Esophagus squamous epithelium (tissue), 5 donors: ENCODE data around the gene LAPTM4A. TPM values are rescaled to one million over a fixed set of nuclear protein-coding genes. Genes with fewer than 3 reads are reported as not detected.
"Not testable (repeated sequence)": the region's sequence is repeated elsewhere in the genome, so short reads cannot be mapped to it uniquely, and the experiment has no call there.

ENCODE experiments used
- DNase-seq: peaks from one replicate; lab custom pipeline; 2025; lab: John Stamatoyannopoulos, UW
- H3K27ac ChIP-seq, 4 donors: fragments of 200-600 bp; sonication (generic); one replicate each; pipeline ENCODE4 v1.5.1; 2016 to 2019; ENCODE audit warnings: mild to moderate bottlenecking in 1 of 4
- H3K27me3 ChIP-seq, 4 donors: fragments of 200-600 bp; sonication (generic); 1 replicate in 3 of 4; 2 replicates in 1 of 4; pipeline versions ENCODE4 v1.5.1 to v1.6.0; 2017 to 2021; ENCODE audit warnings: antibody characterized with exemption in 1 of 4
- H3K36me3 ChIP-seq, 3 donors: fragments of 200-600 bp; sonication (generic); one replicate each; pipeline ENCODE4 v1.5.1; 2016 to 2019
- H3K4me1 ChIP-seq, 3 donors: fragments of 200-600 bp; sonication (generic); one replicate each; pipeline ENCODE4 v1.5.1; 2017 to 2019
- H3K4me3 ChIP-seq, 4 donors: fragments of 200-600 bp; sonication (generic); 1 replicate in 3 of 4; 2 replicates in 1 of 4; pipeline ENCODE4 v1.5.1; 2016 to 2019; ENCODE audit warnings: mild to moderate bottlenecking in 2 of 4, moderate library complexity in 1 of 4
- H3K9me3 ChIP-seq, 3 donors: fragments of 200-600 bp; sonication (generic); one replicate each; pipeline ENCODE4 v1.5.1; 2016 to 2019
- POLR2A ChIP-seq, 4 donors: fragments of 450-650 bp; IDR thresholded peaks; one replicate each; pipeline ENCODE4 v1.6.1; 2017; ENCODE audit warnings: antibody characterized with exemption in 4 of 4, mild to moderate bottlenecking in 4 of 4, moderate library complexity in 3 of 4
- WGBS, 2 donors: methylation state at CpG; one replicate each; pipeline ENCODE4 v1.1.5; 2018; 5-methylcytosine and 5-hydroxymethylcytosine counted together
- intact Hi-C: fragments of 100-400 bp; cut with DNase I; formaldehyde crosslinking; loops from one replicate; pipeline ENCODE4 v1.15.0; 2022
- total RNA-seq, 4 donors: library from RNA; depleted of rRNA; stranded (reverse); fragments of >200 nt; gene quantifications; one replicate each; pipeline ENCODE4 v1.1.0, GENCODE V29; 2016
- TF ChIP-seq, protein P1 (sequence below), 6 experiments: fragments of 450-650 bp in 4 of 6; fragments of 200-600 bp in 2 of 6; sonication (generic) in 2 of 6; IDR thresholded peaks; one replicate each; pipeline ENCODE4 v1.5.1; 2016 to 2019; ENCODE audit warnings: antibody characterized with exemption in 6 of 6, mild to moderate bottlenecking in 4 of 6, moderate library complexity in 4 of 6
- donor health status: DM: yes; HTN: yes; CAD: no.

The LAPTM4A gene
- total RNA-seq, 4 donors from 2014 or later = 71.0 to 144 (median 98.2) TPM

DNA sequence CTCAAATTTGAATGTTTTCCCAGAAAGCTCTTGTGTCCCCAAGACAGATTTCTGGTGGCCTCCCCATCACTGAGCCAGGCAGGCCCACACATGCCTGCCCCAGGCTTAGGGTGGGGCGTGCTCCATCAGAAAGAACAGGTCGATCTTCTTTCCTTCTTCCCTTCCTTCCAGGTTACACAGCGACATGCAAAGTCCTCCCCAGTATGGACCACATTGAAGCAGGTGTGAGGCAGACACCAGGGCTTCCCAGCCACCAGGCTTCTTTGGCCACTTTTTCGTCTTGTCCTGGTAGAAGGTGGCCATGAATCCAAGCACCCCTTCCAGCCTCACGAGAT lies 41.4 kb upstream of the LAPTM4A start:
- 47 to 71% methylated on average over 5 of the region's 5 CpGs for WGBS, 2 donors
- Histone ChIP-seq H3K27ac (peak overlapping the region in 2 of 4 donors; percentile 19 to 23), H3K9me3 (no peaks in the 10 kb centered on the region), H3K4me3 (no peak overlapping the region), H3K36me3 (no peaks in the 10 kb centered on the region), H3K27me3 (no peaks in the 10 kb centered on the region), H3K4me1 (peaks cover 18 to 39% (median 23%) of the 10 kb centered on the region in 3 donors)
- no peak for DNase-seq
- TF ChIP-seq POLR2A (IDR thresholded peaks at IDR 0.05) = no peak
- TF ChIP-seq, protein P1, sequence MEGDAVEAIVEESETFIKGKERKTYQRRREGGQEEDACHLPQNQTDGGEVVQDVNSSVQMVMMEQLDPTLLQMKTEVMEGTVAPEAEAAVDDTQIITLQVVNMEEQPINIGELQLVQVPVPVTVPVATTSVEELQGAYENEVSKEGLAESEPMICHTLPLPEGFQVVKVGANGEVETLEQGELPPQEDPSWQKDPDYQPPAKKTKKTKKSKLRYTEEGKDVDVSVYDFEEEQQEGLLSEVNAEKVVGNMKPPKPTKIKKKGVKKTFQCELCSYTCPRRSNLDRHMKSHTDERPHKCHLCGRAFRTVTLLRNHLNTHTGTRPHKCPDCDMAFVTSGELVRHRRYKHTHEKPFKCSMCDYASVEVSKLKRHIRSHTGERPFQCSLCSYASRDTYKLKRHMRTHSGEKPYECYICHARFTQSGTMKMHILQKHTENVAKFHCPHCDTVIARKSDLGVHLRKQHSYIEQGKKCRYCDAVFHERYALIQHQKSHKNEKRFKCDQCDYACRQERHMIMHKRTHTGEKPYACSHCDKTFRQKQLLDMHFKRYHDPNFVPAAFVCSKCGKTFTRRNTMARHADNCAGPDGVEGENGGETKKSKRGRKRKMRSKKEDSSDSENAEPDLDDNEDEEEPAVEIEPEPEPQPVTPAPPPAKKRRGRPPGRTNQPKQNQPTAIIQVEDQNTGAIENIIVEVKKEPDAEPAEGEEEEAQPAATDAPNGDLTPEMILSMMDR (IDR thresholded peaks at IDR 0.05) = no peak
- intact Hi-C loops = no loop called here

DNA sequence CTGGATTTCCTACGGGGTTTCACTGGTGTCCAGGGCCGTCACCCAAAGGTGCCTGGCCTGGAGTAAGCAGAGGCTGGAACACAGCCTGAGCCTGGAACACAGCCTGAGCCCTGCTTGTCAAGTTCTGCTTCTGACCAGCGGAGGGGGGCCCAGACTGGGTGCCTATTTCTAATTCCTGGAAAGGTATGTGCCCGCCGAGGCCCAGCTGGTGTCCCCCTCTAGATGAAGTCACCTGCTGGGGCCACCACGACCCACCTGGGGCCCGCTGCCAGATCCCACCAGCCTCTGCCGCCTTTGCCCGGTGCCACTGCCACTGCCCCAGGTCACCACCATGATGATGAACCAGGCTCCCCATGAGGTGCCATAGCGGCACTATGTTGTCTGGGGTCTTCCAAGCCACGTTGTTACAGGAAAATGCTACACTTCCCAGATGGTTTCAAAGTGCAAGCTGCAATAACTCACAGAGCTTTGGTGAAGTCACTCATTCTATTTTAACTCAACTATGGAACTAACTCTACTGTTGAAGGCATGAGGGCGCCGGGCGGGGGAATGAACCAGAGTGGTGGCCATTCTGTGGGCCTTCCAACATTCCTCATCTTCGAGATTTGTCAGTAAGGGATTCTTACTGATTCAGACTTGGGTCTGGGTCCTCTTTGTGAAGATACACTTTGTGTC lies 40.9 kb upstream of the LAPTM4A start:
- H3K36me3 ChIP-seq = no peaks in the 10 kb centered on the region
- intact Hi-C loops = no loop called here
- no peak overlapping the region for H3K4me3 ChIP-seq
- H3K4me1 ChIP-seq = peaks cover 18 to 37% (median 23%) of the 10 kb centered on the region in 3 donors
- H3K27ac ChIP-seq = peak overlapping the region in 3 of 4 donors; percentile 7 to 75 (median 41)
- 81 to 89% methylated on average over 5 to 6 of the region's 15 CpGs for WGBS, 2 donors
- no peaks in the 10 kb centered on the region for H3K27me3 ChIP-seq
- H3K9me3 ChIP-seq = no peaks in the 10 kb centered on the region
- TF ChIP-seq, protein P1 (IDR thresholded peaks at IDR 0.05) = no peak
- no peak for TF ChIP-seq POLR2A (IDR thresholded peaks at IDR 0.05)
- DNase-seq = no peak

DNA sequence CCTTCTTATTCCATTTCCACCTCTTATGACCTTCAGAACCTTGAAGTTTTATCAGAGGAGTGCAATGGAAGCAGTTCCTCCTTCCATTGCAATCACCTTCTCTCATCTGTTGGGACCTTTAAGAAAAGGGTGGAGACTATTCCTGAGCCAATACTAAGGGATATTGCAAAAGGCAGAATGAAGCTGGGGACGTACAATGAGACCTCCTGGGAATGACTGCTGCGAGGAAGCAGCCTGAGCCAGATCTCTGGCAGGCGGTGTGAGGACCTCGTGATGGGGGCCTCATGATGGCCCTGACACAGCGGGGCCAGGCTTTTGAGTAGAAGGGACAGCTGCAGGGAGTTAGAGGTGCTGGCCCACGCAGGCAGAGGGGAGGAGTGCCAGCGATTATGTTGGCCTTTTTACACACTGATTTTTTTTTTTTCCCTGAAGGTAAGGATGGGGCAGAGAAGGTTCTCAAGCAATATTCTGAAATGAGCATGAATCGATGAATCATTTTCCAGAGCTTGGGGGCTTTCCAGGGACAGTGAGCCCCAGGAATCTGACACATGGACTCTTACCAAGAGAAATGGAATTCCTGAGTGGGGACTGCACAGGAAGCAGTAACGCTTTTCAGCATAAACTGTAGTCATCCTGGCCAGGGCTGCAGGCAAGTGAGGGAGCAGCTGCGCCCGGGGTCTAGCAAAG lies 40.0 kb upstream of the LAPTM4A start:
- DNase-seq = no peak
- H3K4me3 ChIP-seq = peak overlapping the region in 1 of 4 donors; percentile 29
- H3K27me3 ChIP-seq = no peaks in the 10 kb centered on the region
- H3K4me1 ChIP-seq = peaks cover 18 to 37% (median 23%) of the 10 kb centered on the region in 3 donors
- peak overlapping the region in 3 of 4 donors; percentile 41 to 75 (median 50) for H3K27ac ChIP-seq
- H3K36me3 ChIP-seq = no peaks in the 10 kb centered on the region
- intact Hi-C loops = no loop called here
- TF ChIP-seq POLR2A (IDR thresholded peaks at IDR 0.05) = no peak
- TF ChIP-seq, protein P1 (IDR thresholded peaks at IDR 0.05) = no peak
- H3K9me3 ChIP-seq = no peaks in the 10 kb centered on the region
- WGBS, 2 donors = 11 to 38% methylated on average over 11 of the region's 11 CpGs

DNA sequence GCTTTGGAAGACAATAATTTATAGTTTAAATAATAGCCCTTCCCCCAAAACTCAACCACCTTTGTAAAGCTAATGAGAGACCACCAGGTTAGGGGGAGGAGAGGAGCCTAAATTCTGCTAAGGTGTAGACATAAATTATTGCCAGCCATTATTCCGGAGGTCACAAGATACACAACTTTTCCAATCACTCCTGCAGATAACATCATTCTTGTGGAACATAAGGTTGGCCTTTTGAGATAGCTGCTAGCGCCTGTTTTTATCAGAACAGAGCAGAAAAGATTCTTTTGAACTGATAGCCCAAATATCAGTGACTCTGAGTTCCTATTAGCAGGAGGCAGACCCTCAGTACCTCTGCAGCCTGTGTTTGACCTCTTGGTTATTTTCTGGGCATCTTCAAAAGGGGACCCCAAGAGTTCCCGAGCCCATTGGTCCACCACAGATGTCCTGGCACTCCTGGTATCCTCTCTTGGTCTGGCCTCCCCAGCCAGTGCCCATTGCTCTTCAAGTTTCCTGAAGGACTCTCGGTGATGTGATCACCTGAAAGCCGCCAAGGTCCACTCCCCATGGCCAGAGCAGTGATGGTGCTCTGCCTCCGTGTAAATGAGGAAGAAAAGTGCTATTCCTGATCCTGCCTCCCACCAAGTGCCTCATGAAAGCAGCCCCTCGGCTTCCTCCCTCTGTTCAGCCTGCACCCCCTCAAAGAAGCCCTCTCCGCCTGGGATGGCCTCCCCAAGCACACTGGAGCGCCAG lies 38.5 kb upstream of the LAPTM4A start:
- no peak overlapping the region for H3K4me3 ChIP-seq
- no peak overlapping the region for H3K27ac ChIP-seq
- H3K36me3 ChIP-seq = no peaks in the 10 kb centered on the region
- intact Hi-C loops = no loop called here
- DNase-seq = no peak
- WGBS, 2 donors = 86 to 93% methylated on average over 6 to 7 of the region's 9 CpGs
- TF ChIP-seq, protein P1 (IDR thresholded peaks at IDR 0.05) = no peak
- TF ChIP-seq POLR2A (IDR thresholded peaks at IDR 0.05) = no peak
- no peaks in the 10 kb centered on the region for H3K9me3 ChIP-seq
- H3K4me1 ChIP-seq = peaks cover 18 to 37% (median 23%) of the 10 kb centered on the region in 3 donors
- H3K27me3 ChIP-seq = no peaks in the 10 kb centered on the region

DNA sequence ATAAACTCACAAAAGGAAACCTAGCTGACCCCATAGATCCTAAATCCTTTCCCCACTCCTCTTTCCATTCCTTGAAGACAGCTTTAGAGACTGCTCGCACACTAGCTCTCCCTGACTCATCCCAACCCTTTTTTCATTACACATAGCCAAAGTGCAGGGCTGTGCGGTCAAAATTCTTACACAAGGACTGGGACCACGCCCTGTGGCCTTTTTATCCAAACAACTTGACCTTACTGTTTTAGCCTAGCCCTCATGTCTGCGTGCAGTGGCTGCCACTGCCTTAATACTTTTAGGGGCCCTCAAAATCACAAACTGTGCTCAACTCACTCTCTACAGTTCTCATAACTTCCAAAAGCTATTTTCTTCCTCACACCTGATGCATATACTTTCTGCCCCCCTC lies 34.5 kb upstream of the LAPTM4A start:
- H3K4me1 ChIP-seq = peaks cover 0 to 13% (median 0%) of the 10 kb centered on the region in 3 donors
- H3K36me3 ChIP-seq, H3K9me3 ChIP-seq, H3K27ac ChIP-seq, H3K27me3 ChIP-seq, intact Hi-C loops, DNase-seq, H3K4me3 ChIP-seq: not testable (repeated sequence)
- 75 to 77% methylated on average over 4 of the region's 4 CpGs for WGBS, 2 donors

DNA sequence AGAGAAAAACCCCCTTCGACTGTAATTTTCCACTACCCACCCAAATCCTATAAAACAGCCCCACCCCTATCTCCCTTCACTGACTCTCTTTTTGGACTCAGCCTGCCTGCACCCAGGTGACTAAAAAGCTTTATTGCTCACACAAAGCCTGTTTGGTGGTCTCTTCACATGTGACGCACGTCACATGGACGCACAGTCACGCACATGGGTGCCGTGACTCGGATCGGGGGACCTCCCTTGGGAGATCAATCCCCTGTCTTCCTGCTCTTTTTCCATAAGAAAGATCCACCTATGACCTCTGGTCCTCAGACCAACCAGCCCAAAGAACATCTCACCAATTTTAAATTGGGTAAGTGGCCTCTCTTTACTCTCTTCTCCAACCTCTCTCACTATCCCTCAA lies 31.4 kb upstream of the LAPTM4A start:
- intact Hi-C loops, H3K27me3 ChIP-seq, H3K36me3 ChIP-seq, DNase-seq, H3K27ac ChIP-seq, H3K4me3 ChIP-seq, H3K9me3 ChIP-seq: not testable (repeated sequence)
- peaks cover 0 to 10% (median 0%) of the 10 kb centered on the region in 3 donors for H3K4me1 ChIP-seq
- WGBS, 2 donors = 94 to 99% methylated on average over 8 of the region's 8 CpGs
